ENCODE measurements around the gene COX14. TPM values are rescaled to one million over a fixed set of nuclear protein-coding genes. Genes with fewer than 3 reads are reported as not detected.

Gene COX14
- total RNA-seq, 4 donors from 2014 or later, result 106 to 258 (median 118) TPM

- TF ChIP-seq, protein P1, sequence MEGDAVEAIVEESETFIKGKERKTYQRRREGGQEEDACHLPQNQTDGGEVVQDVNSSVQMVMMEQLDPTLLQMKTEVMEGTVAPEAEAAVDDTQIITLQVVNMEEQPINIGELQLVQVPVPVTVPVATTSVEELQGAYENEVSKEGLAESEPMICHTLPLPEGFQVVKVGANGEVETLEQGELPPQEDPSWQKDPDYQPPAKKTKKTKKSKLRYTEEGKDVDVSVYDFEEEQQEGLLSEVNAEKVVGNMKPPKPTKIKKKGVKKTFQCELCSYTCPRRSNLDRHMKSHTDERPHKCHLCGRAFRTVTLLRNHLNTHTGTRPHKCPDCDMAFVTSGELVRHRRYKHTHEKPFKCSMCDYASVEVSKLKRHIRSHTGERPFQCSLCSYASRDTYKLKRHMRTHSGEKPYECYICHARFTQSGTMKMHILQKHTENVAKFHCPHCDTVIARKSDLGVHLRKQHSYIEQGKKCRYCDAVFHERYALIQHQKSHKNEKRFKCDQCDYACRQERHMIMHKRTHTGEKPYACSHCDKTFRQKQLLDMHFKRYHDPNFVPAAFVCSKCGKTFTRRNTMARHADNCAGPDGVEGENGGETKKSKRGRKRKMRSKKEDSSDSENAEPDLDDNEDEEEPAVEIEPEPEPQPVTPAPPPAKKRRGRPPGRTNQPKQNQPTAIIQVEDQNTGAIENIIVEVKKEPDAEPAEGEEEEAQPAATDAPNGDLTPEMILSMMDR (IDR thresholded peaks at IDR 0.05; ENCODE audit: low read depth), result no peak
Measured at GRCh38 chr12:50164963-50165362, 52.9 kb downstream of the COX14 start.

DNA sequence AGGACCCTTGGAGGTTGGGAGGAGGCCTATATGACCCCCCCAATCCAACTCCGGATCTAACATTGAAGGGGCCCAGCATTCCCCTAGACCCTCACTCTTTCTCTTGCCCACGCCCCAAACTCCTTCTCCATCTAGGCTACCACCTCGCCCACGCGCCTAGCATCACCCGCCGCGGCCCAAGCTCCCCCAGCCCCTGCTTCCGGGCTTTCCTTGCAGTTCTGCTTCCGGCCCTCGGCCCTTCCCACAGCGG is 54.7 kb downstream of the COX14 start:
- TF ChIP-seq, protein P1 (IDR thresholded peaks at IDR 0.05; ENCODE audit: low read depth), result no peak

DNA sequence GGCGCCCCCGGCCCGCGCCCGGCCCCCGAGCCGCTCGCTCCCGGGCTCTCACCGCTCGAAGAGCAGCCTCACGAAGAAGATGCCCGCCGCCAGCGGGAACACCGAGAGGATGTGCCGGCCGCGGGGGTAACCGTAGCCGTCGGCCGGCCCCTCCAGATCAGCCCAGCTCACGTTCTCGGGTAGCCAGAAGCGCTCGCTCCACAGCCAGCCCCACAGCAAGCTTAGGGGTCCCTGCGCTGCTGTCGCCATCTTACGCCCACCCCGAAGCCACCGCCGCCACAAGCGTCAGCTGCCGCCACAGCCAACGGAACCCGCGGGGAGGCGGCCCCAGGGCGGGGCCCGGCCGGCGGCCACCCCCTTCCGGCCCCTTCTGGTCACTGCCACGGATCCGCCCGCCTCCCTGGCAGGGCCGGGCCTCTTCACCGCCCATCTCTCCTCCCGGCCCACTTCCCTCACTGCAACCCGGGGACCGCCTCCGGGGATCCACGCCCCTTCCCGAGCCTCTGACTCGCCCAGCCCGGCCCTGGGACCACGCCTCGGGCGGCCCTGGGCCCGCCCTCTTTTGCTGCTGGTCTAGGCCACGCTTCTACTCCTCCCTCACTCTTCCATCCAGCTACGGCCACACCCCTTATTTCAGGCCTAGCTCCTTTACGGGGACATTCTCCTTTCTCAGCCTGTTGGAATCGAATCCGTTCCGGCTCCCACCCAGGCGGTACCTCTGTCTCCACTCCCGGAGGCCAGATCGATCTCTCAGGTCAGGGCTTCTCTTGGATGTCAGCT is 55.2 kb downstream of the COX14 start, which contains the start of gene CERS5:
TSS of gene CERS5 (minus strand) at position 321 of the 780 bp plus-strand sequence. CDS start at position 249, 72 bp downstream.
- TF ChIP-seq, protein P1 (IDR thresholded peaks at IDR 0.05; ENCODE audit: low read depth), result no peak

Other genes starting within 250 kb of the COX14 start
- gene FAIM2, start 208.3 kb upstream of the COX14 start, total RNA-seq, result 1 to 10 TPM in 1 of 4 donors, not detected in 3; 1.2 TPM
- not detected for gene AQP2, start 161.5 kb upstream of the COX14 start, total RNA-seq
- gene AQP5, start 150.4 kb upstream of the COX14 start, total RNA-seq, result not detected
- gene AQP6, start 139.3 kb upstream of the COX14 start, total RNA-seq, result 1 to 10 TPM in 1 of 4 donors, not detected in 3; 1.9 TPM
- 10 to 100 TPM in 3 of 4 donors, 1 to 10 TPM in 1; 5.5 to 18.5 (median 15.0) TPM for gene RACGAP1, start 86.7 kb upstream of the COX14 start, total RNA-seq
- gene ASIC1, start 54.6 kb upstream of the COX14 start, total RNA-seq, result 1 to 10 TPM in 2 of 4 donors, under 1 TPM in 2; 0.38 to 3.1 (median 1.0) TPM
- 10 to 100 TPM; 44.7 to 61.6 (median 46.5) TPM for gene SMARCD1, start 26.9 kb upstream of the COX14 start, total RNA-seq
- gene GPD1, start 8.2 kb upstream of the COX14 start, total RNA-seq, result 1,000 to 10,000 TPM; 1,589 to 4,641 (median 3,196) TPM
- gene CERS5, start 55.1 kb downstream of the COX14 start, total RNA-seq, result 10 to 100 TPM; 20.9 to 33.7 (median 27.0) TPM
- gene LIMA1, start 171.3 kb downstream of the COX14 start, total RNA-seq, result 100 to 1,000 TPM; 194 to 256 (median 228) TPM

Data from subcutaneous adipose tissue (tissue), 4 donors.